ENCODE results near the gene STK35.

STK35 gene

GRCh38 chr20:2109425-2110210 is 8.0 kb downstream of the STK35 start:
- DNase-seq: no peak
- H3K9me3 ChIP-seq: no peaks in the 10 kb centered on the region
- no peak overlapping the region for H3K4me3 ChIP-seq (ENCODE audit: low read depth, low read length)
- TF ChIP-seq CTCF (IDR thresholded peaks at IDR 0.05; ENCODE audit: low read depth, low read length): no peak
- no peaks in the 10 kb centered on the region for H3K4me1 ChIP-seq
- H3K36me3 ChIP-seq: no peaks in the 10 kb centered on the region
- H3K27me3 ChIP-seq: no peaks in the 10 kb centered on the region

- H3K36me3 ChIP-seq: peaks cover 5% of the 10 kb centered on the region; the same call in 1 of the 2 replicates
- no peaks in the 10 kb centered on the region for H3K27me3 ChIP-seq
- H3K4me3 ChIP-seq (ENCODE audit: low read depth, low read length): no peak overlapping the region
- no peaks in the 10 kb centered on the region for H3K4me1 ChIP-seq
- no peak for TF ChIP-seq CTCF (IDR thresholded peaks at IDR 0.05; ENCODE audit: low read depth, low read length)
- no peak for DNase-seq
- no peaks in the 10 kb centered on the region for H3K9me3 ChIP-seq
Observed at GRCh38 chr20:2112910-2113309, 11.3 kb downstream of the STK35 start.

- H3K36me3 ChIP-seq: peaks cover 5% of the 10 kb centered on the region; the same call in 1 of the 2 replicates
- no peaks in the 10 kb centered on the region for H3K4me1 ChIP-seq
- H3K27me3 ChIP-seq: no peaks in the 10 kb centered on the region
- no peaks in the 10 kb centered on the region for H3K9me3 ChIP-seq
- DNase-seq: no peak
- TF ChIP-seq CTCF (IDR thresholded peaks at IDR 0.05; ENCODE audit: low read depth, low read length): no peak
- no peak overlapping the region for H3K4me3 ChIP-seq (ENCODE audit: low read depth, low read length)
Observed at GRCh38 chr20:2114127-2114959, 12.7 kb downstream of the STK35 start.

- TF ChIP-seq CTCF (IDR thresholded peaks at IDR 0.05; ENCODE audit: low read depth, low read length): no peak
Observed at GRCh38 chr20:2114990-2115681, 13.5 kb downstream of the STK35 start.

GRCh38 chr20:2116170-2116940 is 14.7 kb downstream of the STK35 start:
- no peak for TF ChIP-seq CTCF (IDR thresholded peaks at IDR 0.05; ENCODE audit: low read depth, low read length)
- no peak overlapping the region for H3K4me3 ChIP-seq (ENCODE audit: low read depth, low read length)
- DNase-seq: no peak
- H3K36me3 ChIP-seq: peaks cover 5% of the 10 kb centered on the region; the same call in 1 of the 2 replicates
- H3K9me3 ChIP-seq: no peaks in the 10 kb centered on the region
- no peaks in the 10 kb centered on the region for H3K4me1 ChIP-seq
- H3K27me3 ChIP-seq: no peaks in the 10 kb centered on the region

More at GRCh38 chr20:2114990-2115681, 13.5 kb downstream of the STK35 start:
- DNase-seq: no peak
- Histone ChIP-seq H3K4me1 (no peaks in the 10 kb centered on the region), H3K27me3 (no peaks in the 10 kb centered on the region), H3K36me3 (peaks cover 5% of the 10 kb centered on the region; the same call in 1 of the 2 replicates), H3K9me3 (no peaks in the 10 kb centered on the region), H3K4me3 (ENCODE audit: low read depth, low read length) (no peak overlapping the region)
